Measurements from ENCODE around the gene GREB1.

GRCh38 chr2:11652553-11652952 is 118.7 kb downstream of the GREB1 start:
- TF ChIP-seq POLR2A (IDR thresholded peaks at IDR 0.05) (no peak), CTCF (IDR thresholded peaks at IDR 0.05) (no peak), EP300 (IDR thresholded peaks at IDR 0.05; ENCODE audit: low read depth) (no peak)
